Measurements from ENCODE around the gene HCAR1.
A peak's percentile ranks its signal among the peaks of the same experiment; 100 is the strongest.
"Not testable (repeated sequence)": the region's sequence is repeated elsewhere in the genome, so short reads cannot be mapped to it uniquely, and the experiment has no call there.

HCAR1 gene

GRCh38 chr12:122730215-122731014 is at the start of gene HCAR1:
HCAR1 (minus strand) TSS chr12:122730844; CDS start chr12:122730339, 505 bp downstream.
- DNase-seq (ENCODE audit: low spot score), result no peak

- DNase-seq (ENCODE audit: low spot score), result no peak
Observed at GRCh38 chr12:122757568-122757967, 26.9 kb upstream of the HCAR1 start.

- DNase-seq (ENCODE audit: low spot score), result no peak
Observed at GRCh38 chr12:122754790-122755189, 24.1 kb upstream of the HCAR1 start.

- peak; percentile 17 for DNase-seq (ENCODE audit: low spot score)
Observed at GRCh38 chr12:122753319-122753650, 22.6 kb upstream of the HCAR1 start.

- DNase-seq (ENCODE audit: low spot score), result peak; percentile 97
Observed at GRCh38 chr12:122752464-122753318, 22.0 kb upstream of the HCAR1 start, which contains the start of gene DENR. DENR (plus strand) TSS chr12:122752824; CDS start chr12:122753702, 878 bp downstream.

GRCh38 chr12:122750781-122751515 is 20.3 kb upstream of the HCAR1 start:
- not testable (repeated sequence) for DNase-seq (ENCODE audit: low spot score)

GRCh38 chr12:122749569-122750332 is 19.1 kb upstream of the HCAR1 start:
- no peak for DNase-seq (ENCODE audit: low spot score)

GRCh38 chr12:122747224-122748135 is 16.8 kb upstream of the HCAR1 start:
- DNase-seq (ENCODE audit: low spot score), result no peak

- no peak for DNase-seq (ENCODE audit: low spot score)
Observed at GRCh38 chr12:122743895-122744525, 13.4 kb upstream of the HCAR1 start.

GRCh38 chr12:122740351-122740750 is 9.7 kb upstream of the HCAR1 start:
- no peak for DNase-seq (ENCODE audit: low spot score)

GRCh38 chr12:122738571-122738970 is 7.9 kb upstream of the HCAR1 start:
- DNase-seq (ENCODE audit: low spot score), result no peak

GRCh38 chr12:122732611-122733010 is 2.0 kb upstream of the HCAR1 start:
- DNase-seq (ENCODE audit: low spot score), result no peak

- DNase-seq (ENCODE audit: low spot score), result no peak
Observed at GRCh38 chr12:122732170-122732569, 1.5 kb upstream of the HCAR1 start.

- DNase-seq (ENCODE audit: low spot score), result no peak
Observed at GRCh38 chr12:122729583-122730214, 945 bp downstream of the HCAR1 start.

GRCh38 chr12:122726080-122726558 is 4.5 kb downstream of the HCAR1 start:
- DNase-seq (ENCODE audit: low spot score), result no peak

- no peak for DNase-seq (ENCODE audit: low spot score)
Observed at GRCh38 chr12:122725452-122726079, 5.1 kb downstream of the HCAR1 start.

GRCh38 chr12:122724641-122725243 is 5.9 kb downstream of the HCAR1 start:
- DNase-seq (ENCODE audit: low spot score), result no peak

- no peak for DNase-seq (ENCODE audit: low spot score)
Observed at GRCh38 chr12:122722387-122722786, 8.3 kb downstream of the HCAR1 start.
